GM21367 (cell line): ENCODE measurements around the gene LAMA5.
"Not testable (repeated sequence)": the region's sequence is repeated elsewhere in the genome, so short reads cannot be mapped to it uniquely, and the experiment has no call there.

Experiments
- ATAC-seq: cut with Tn5 transposase; IDR thresholded peaks from one replicate; pipeline ENCODE4 v1.9.1; 2021; ENCODE audit not compliant: unreplicated experiment

The LAMA5 gene

DNA sequence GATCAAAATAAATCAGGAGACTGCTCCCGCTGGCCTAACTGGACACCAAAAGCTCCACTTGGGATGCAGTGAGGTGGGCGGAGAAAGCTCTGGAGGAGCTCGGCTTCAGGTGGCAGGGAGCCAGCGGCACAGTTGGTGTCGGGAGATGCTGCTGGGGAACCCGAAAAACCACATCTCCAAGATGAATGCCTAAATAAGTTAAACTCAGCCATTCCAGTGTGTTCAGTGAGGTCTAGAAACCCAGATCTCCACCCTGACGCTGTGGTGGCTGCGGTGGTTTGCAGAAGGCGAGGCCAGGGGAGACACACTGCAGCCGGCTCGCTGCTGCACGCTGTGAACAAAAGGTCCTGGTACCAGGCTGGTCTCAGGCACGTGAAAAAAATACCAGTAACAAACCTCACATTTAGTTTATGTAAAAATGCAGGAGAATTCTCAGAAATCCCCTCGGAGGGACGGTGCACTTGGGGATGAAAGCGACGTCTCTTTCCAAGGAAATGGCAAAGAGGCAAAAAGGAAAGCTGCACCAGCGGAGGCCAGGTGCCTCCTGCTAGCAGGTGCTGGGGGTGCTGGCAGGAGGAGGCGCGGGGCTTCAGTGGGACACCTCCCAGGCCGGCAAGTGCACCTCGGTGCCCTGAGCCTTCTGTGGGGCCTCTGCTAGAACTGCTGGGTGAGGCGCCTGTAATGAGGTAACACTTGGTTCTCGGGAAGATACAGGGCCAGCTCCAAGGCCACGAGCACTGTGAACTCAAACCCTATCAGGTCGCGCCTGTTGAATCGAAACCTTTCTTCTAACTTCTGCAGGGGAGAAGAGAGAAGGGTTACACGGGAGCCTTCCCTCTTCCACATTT lies 23.4 kb upstream of the LAMA5 start:
- ATAC-seq: no peak

DNA sequence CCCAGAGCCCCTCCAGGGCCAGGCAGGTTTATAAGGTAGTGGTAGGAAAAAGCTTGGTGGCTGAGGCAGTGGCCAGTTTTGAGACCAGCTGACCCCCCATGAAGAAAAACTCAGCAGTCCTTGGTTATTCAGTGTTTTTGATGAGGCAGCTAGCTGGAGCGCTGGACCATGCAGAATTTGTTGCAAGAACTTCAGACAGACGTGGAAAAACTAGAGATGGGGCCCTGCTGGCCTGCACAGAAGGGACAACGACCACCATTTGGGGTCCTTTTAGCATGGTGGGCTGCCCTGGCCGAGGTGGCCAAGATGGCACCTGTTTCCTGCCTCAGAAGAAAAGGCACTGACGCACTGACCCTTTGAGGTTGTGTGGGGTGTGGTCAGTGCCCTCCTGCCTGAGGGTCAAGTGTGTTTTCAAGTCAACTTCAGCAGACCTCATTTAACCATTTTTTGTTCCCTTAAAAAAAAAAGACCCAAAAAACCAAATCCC lies 22.5 kb upstream of the LAMA5 start:
- ATAC-seq: no peak

DNA sequence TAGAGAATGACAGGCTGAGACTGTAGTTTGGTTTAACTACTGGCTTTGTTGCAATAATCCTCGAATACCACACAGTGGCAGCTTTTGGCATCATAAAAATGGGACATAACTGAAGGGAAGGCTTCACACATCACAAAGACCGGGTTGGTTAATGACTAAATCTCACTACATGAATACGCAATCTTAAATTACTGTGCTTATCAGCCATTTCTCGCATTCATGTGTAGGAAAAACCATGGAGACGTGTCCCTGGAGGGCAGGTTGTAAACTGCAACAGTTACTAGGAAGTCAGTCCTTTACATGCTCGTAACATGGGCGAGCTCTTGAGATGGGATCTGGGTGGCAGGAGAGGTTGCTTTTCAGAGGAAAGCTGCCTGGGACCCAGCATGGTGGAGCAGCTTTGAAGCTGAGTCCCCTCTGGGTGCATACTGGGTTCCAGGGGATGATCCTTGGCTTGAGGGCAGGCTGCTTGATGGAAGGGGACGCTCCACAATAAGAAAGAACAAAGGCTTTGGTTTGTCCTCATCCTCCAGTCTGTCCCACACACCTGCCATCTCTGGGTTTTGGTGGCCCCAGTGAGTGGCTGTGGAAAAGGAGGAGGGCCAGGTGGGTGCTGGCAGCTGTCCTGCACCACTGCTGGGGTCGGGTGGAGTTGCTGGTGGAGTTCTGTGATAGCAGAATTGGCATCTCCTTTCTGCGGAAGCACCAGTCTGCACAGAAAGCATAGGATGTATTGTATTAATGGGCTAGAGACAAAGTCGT lies 21.9 kb upstream of the LAMA5 start:
- ATAC-seq: no peak

DNA sequence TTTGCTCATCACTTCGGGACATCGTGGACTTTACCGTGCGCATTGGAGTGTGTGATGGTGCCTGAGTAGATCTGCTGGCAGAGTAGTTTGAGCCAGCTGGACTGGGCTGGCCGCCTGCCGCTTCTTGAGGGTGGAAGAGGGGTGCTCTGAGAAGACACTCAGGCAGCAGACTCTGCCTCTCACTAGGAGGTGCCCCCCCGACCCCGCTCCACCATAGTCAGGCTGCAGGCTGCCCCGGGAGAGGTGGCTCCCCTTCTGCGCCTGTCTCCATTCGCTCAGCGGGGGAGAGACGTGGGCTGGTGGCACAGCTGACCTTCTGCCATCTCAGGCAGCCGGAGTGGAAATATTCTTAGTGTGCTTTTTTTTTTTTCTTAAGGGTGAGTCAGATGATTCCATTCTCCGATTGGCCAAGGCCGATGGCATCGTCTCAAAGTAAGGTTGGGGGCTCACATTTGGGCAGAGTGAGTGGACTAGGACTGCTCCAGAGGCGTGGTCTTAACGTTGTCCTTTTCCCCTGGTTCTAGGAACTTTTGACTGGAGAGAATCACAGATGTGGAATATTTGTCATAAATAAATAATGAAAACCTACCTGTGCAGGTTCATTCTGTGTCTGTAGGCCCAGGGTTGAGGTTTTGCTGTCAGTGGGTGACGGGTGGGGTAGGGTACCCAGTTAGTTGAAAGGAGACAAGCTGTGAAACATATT lies 21.0 kb upstream of the LAMA5 start:
- no peak for ATAC-seq

DNA sequence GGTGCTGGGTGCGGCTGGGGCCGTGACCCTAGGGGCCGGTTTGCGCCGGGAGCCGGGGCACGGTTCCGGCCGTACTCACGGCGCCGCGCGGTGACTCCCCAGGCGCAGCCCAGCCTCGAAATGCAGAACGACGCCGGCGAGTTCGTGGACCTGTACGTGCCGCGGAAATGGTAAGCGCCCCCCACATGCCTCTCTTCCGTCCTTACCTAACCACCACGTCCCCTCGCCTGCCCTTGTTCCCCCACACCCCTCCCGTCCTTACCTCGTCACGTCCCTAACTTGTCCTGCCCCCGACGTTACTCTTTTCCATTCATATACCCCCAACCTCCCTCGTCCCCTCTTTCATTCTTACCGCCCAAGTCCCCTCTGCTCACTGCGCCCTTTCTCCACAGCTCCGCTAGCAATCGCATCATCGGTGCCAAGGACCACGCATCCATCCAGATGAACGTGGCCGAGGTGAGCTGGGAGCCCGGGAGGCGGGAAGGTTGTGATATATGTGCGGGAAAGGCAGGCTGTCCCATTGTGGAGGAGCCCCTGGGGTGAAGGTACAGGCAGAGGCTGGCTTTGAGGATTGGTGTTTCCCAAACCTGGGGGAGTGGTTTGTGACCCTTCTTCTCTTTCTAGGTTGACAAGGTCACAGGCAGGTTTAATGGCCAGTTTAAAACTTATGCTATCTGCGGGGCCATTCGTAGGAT lies 20.3 kb upstream of the LAMA5 start:
- ATAC-seq: no peak

DNA sequence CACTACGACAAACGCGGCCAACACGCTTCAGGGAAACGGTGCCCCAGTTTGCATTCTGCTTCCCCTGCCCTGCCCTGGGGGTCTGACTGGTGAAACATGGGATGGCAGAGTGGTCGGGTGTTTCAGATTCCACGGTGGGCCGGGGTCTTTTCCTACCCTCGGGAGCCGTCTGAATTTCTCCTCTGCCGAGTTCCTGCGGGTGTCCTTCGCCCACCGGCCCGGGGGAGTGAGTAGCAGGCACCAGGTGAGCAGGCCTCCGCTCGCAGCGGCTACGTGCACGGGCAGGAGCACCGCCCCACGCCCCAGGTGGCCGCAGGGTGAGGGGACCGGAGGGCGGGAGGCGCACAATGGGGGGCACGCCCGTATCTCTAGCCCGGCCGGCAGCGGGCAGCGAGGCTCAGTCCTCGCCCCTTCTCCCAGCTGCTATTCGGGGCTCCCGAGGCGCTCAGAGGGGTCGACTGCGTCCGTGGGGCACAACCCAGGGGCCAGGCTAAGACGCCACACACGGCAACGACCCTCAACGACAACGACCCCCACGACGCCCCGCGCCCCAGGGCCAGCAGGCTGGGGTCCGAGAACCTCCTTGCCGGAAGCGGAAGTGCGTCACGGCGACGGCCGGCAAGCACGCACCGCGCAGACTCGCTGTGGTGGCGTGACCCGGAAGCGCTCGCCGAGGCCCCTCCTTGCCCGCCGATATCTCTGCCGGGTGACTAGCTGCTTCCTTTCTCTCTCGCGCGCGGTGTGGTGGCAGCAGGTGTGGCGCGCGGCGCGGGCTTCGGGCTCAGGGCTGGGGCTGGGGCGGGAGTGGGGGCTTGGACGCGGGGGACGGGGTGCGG lies 19.5 kb upstream of the LAMA5 start, which contains the start of gene RPS21:
Gene RPS21 (plus strand): TSS at position 721 of the 836 bp plus-strand sequence. CDS start 236 bp downstream, outside the sequence.
- peak; percentile 79 for ATAC-seq

DNA sequence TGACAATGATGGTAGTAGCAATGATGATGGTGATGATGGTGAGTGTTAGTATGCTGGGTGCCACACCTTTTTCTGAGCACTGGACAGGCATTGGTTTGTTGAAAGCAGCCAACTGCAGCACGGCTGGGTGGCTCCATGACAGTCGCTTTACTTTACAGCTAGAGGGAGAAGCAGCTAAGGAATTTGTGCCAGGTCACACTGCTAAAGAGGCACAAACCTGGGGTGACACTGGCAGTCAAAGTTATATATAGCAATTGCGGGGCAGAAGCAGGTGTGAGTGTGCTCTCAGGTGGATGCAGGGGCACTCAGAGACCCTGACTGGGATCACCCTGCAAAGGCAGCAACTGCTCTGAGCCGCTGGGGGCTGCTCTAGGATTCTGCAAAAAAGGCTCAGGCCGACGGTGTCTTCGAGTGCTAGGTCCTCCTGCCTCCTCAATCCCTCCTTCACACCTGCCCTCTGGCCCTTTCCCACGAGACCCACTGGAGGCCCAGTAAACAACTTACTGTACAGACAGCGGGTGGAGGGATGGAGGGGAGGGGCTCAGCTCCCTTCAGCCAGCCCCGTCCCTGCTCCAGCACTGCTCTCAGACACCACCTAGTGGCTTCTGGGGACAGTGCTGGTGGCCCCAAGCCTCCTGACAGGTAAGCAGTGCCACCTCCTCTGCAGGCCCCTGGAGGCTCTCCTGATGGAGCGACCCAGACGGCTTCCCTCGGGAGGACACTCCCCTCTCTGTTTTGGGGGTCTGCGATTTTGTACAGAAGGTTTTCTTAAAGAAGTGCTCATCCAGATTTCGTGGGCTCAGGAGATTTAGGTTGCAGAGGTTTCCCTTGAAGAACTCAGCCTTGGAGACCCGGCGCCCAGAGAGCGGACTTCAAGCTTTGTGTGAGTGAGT lies 15.4 kb upstream of the LAMA5 start:
- no peak for ATAC-seq

DNA sequence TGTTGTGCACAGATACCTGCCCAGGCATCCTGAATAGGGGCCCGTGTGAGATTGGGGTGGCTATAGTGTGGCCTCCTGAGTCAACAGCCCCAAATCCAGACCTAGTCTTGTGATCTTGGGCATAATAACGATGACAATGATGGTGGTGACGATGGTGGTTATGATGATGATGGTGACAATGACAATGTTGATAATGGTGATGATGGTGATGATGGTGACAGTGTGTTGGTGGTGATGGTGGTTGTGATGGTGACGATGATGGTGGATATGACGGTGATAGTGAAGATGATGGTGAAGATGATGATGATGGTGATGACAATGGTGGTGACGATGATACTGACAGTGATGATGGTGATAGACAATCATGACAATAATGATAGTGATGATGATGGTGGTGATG lies 14.7 kb upstream of the LAMA5 start:
- no peak for ATAC-seq

DNA sequence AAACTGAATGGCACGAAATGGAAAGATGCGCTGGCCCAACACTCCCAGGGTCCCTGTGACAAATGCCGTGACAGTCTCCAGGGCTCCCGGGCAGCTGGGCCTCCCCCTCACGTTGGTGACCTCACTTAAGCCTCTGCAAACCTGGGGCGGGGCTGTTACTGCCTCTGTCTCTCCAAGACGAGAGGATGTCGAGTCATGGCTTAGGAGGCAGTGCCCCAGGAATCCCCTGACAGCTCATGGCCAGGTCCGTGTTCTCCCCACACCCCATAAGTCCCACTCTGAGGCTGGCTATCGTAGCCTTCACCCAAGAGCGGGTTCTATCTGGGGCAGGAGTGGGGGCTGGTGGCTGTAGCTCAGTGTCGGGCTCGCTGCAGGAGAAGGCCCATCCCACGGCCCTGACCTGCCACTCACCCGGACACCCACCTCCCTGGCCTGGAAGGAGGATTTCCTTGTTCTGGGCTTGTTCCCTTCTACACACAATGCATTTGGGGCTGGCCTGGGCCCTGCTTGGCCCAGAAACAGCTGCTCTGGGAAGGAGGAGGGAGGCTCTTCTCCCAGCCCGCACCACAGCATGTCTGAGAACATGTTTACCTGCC lies 14.2 kb upstream of the LAMA5 start:
- no peak for ATAC-seq

DNA sequence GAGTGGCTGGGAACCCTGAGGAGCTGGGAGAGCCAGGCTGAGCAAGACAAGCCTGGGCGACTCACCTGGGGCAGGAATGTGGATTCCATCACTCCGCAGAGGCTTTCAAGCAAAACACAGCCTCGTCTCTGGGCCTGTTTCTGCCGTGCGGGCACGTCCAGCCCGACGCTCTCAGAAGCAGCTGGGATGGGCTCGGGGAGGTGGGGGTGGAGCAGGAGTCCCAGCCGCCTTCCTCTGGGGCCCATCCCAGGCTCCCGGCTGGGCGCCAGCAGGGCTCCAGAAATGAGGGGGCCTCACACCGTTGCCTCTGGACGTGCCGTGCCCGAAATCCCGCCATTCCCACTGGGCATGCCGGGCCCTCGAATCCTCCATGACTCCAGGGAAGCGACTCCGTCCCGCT lies 11.1 kb upstream of the LAMA5 start:
- no peak for ATAC-seq

DNA sequence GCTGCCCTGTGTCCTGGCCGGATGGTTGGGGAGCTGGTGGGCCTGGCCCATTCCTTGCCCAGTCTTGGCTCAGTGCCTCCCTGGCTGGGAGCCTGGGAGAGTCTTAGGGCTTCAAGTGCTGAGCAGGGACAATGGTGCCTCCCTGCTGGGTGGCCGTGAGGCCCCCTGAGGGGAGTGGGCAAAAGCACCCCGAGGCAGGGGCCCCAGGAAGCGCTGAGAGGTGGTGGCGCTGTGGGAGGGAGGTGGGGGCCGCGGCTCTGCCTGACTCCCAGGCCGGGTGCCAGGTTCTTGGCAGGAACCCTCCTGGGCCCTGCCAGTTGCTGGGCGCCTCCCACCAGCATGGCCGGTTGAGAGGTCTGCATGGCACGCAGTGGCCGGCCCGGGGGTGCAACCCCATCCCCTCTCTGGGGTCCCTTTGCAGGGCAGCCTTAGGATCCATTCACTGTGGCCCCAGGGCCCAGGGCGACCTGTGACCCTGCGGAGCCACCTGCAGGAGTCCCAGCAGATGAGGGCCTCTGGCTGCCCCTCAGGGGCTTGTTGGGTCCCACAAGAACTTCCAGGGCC lies 10.6 kb upstream of the LAMA5 start:
- ATAC-seq: no peak

DNA sequence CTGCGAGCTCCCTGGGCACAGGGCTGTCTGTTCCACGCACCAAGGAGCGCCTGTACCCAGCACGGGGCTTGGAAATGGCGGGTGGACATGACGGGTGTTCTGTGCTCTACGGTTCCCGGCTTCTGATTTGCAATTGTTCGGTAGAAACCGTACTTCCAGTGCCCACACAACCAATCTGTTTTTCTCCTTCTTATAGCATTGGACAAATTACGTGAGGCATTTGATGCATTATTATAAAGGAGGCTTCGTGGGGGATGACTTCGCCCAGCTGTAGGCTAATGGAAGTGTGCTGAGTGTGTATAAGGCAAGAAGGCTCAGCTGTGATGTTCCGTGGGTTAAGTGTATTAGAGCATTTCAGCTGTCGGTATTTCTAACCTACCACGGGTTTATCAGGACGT lies 10.0 kb upstream of the LAMA5 start:
- no peak for ATAC-seq

DNA sequence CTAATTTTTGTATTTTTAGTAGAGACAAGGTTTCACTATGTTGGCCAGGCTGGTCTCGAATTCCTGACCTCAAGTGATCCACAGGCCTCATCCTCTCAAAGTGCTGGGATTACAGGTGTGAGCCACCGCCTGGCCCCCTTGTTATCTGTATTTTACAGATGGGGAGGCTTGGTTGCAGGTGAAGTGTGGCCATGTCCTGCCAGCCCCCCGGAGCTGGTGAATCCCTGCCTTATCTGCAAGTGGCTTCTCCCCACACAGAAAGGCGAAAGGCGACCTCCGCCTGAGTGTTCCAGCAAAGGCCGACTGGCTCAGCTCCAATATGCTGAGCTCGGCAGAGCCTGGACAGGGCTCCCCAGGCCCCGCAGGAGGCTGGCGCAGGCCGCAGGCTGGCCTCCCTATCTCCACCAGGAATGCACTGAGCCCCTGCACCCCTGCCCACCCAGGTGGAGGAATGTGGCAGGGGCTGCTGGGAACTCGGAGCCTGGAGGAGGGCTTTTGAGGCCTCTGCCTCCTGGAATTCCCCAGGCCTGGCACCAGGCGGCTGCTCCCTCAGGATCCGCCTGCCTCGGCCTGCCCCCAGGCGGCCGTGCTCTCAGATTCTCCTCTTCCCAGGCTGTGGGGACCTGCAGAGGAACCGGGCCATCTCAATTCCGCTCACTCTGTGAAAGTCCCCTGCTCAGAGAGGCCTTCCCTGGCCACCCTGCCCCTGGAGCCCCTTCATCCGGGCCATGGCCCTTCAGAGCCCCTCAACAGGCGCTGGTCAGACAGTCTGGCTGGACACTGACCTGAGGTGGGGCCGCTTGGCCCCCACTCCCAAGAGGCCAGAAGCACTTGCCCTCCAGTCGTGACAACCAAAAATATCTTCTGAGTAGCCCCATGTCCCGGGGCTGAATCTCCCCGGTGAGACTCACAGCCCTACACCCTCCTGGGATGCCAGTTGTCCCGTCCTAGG lies 9.3 kb upstream of the LAMA5 start:
- ATAC-seq: no peak

DNA sequence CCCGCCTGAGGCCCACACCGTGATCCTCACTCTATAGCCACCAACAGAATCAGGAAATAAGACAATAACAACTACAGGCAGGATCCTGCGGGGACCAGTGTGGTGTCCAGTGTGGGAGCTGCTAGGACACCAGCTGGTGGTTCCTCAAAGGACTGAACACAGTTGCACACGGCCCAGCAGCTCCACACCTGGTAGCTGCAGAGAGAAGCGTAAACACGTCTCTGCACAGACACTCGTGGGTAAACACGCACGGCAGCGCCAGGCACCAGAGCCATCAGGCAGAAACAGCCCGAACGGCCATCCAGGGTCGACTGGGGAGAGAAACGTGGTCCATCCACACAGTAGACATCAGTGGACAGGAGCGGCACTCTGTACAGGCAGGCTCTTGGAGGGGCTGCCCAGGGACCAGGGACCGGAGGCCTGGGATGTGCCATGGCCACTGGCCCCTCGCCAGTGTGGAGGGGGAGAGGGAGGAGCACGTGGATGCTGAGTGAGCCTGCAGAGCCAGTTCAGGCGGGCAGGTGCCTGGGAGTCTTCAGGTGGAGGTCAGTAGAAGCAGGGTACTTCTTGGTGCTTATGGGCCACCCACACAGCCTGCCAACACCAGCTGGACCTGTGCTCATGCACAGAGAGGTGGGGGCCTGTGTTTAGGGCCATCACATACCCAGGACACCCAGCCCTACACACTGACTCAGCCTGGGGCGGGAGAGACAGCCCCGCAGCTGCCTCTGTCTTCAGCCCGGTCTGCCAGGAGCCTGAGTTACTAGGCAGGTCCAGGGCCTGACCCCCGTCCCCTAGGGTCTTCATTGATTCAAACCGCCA lies 7.4 kb upstream of the LAMA5 start:
- no peak for ATAC-seq

DNA sequence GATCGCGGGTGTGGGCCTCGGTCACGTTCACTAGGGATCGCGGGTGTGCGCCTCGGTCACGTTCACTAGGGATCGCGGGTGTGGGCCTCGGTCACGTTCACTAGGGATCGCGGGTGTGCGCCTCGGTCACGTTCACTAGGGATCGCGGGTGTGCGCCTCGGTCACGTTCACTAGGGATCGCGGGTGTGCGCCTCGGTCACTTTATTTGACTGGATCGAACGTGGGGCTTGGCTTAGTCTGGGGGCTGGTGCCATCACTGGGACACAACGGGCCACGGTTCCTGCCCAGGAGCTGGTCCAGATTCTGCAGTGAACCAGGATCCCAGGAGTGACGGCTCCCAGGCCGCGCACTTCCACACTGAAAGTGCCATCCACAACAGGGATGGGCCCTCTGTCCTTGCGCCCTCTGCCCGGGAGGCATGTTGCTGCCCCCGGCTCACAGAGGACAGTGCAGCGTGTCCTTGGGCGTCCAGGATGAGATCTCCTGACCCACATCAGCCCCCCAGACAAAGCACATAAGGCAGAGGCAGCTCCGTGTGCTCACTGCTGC lies 6.6 kb upstream of the LAMA5 start:
- ATAC-seq: not testable (repeated sequence)
